Choroid plexus epithelial cell (primary cell): ENCODE data around the gene SETD1B.

Experiments used
- DNase-seq: peaks from one replicate; pipeline ENCODE4 v3.0.0-alpha.2; 2010; ENCODE audit warnings: low read depth
- H3K4me3 ChIP-seq: 2 replicates; pipeline ENCODE4 v1.5.1; 2011; ENCODE audit warnings: low read depth, mild to moderate bottlenecking, control low read depth, low read length, moderate library complexity
- CTCF ChIP-seq: conservative IDR thresholded peaks from 2 replicates; pipeline ENCODE4 v1.5.1; 2011; ENCODE audit warnings: low read depth, mild to moderate bottlenecking, control low read depth, inconsistent platforms, low read length, moderate library complexity

SETD1B gene

GRCh38 chr12:121773011-121773777 lies 30.6 kb upstream of the SETD1B start:
- peak; percentile 91 for TF ChIP-seq CTCF
- peak; percentile 75 for DNase-seq
- H3K4me3 ChIP-seq = no peak overlapping the region

DNA sequence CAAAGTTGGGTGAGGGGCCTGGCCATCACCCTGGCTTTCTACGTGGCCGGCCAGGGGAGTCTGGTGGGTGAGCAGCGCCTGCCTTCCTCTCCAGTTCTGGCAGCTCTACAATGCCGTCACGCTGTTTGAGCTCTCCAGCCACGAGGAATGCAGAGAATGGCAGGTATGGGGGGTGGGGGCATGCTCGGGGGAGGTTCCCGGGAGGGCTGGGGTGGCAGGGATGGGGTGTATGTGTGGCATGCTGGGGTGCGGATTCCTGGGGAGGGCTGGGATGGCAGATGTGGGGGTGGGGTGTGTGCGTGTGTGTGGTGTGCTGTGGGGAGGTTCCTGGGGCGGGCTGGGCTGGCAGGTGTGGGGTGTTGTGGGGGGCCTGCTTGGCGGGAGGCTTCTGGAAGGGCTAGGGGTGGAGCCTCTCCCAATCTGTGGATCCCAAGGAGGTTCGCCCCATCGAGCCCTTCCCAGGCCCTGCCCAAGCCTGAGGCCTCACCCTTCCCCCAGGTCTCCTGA lies 28.8 kb upstream of the SETD1B start:
- no peak for DNase-seq
- H3K4me3 ChIP-seq = no peak overlapping the region
- no peak for TF ChIP-seq CTCF

GRCh38 chr12:121775501-121775900 lies 28.3 kb upstream of the SETD1B start:
- TF ChIP-seq CTCF = no peak
- DNase-seq = no peak
- H3K4me3 ChIP-seq = no peak overlapping the region

DNA sequence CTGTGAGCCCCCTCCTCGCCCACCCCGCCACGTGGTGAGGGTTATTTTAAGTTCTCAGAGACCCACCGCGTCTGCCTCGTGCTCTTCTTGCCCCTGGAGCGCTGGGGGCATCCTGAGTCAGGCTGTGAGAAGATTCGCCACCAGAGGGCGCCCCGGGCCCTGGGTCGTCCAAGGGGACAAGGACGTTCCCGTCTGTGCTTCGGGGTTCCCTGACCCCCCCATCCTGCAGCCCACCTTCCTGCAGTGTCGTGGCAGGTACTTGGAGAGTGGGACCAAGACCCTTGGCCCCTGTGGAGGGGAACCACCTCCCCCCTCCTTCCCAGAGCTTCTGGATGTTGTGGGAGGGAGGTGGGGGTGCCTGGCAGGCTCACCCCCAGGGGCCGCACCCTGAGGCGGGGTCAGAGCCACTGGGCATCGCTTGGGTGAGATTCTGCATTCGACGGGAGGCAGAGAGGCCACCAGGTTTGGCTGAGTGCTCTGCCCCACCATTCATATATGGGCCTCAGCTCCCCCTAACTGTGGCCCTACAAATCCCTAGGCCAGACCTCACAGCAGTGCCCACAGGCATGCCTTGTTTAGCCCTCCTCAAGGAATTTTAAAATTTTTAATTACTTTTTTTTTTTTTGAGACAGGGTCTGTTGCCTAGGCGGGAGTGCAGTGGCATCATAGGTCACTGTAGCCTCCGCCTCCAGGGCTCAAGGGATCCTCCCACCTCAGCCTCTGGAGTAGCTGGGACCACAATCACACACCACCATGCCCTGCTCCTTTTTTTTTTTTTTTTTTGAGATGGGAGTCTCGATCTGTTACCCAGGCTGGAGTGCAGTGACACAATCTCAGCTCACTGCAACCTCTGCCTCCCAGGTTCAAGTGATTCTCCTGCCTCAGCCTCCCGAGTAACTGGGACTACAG lies 27.4 kb upstream of the SETD1B start:
- DNase-seq = peak; percentile 60
- no peak overlapping the region for H3K4me3 ChIP-seq
- TF ChIP-seq CTCF = peak; percentile 87

- no peak for DNase-seq
- H3K4me3 ChIP-seq = no peak overlapping the region
- no peak for TF ChIP-seq CTCF
Observed at GRCh38 chr12:121778567-121779421, 25.0 kb upstream of the SETD1B start.

- DNase-seq = no peak
- no peak for TF ChIP-seq CTCF
Observed at GRCh38 chr12:121779422-121779895, 24.4 kb upstream of the SETD1B start.

More at GRCh38 chr12:121779422-121779895, 24.4 kb upstream of the SETD1B start:
- H3K4me3 ChIP-seq = no peak overlapping the region
